ENCODE results near the gene RWDD4.

The RWDD4 gene

GRCh38 chr4:183659029-183659871 lies at the start of gene RWDD4, which contains the start of gene TRAPPC11:
Gene RWDD4 (minus strand): TSS chr4:183659185. CDS start chr4:183658952, 233 bp downstream.
Gene TRAPPC11 (plus strand): TSS chr4:183659293. CDS start chr4:183663868, 4,575 bp downstream.
- peak within 1 kb of the TSS; percentile 86 for H3K4me3 ChIP-seq (ENCODE audit: low read depth, low read length)
- in situ Hi-C loops (cut with HindIII; ENCODE audit: low sequenced_read_pairs): no loop called here
- peak; percentile 99 for DNase-seq (ENCODE audit: low read depth, low spot score)
- no peak for TF ChIP-seq CTCF (IDR thresholded peaks at IDR 0.05; ENCODE audit: low read depth, low read length)

- TF ChIP-seq CTCF (IDR thresholded peaks at IDR 0.05; ENCODE audit: low read depth, low read length): no peak
- no peak for DNase-seq (ENCODE audit: low read depth, low spot score)
- in situ Hi-C loops (cut with HindIII; ENCODE audit: low sequenced_read_pairs): no loop called here
- no peak overlapping the region for H3K4me3 ChIP-seq (ENCODE audit: low read depth, low read length)
Observed at GRCh38 chr4:183702492-183702891, 43.5 kb upstream of the RWDD4 start.

- TF ChIP-seq CTCF (IDR thresholded peaks at IDR 0.05; ENCODE audit: low read depth, low read length): no peak
- in situ Hi-C loops (cut with HindIII; ENCODE audit: low sequenced_read_pairs): no loop called here
- no peak overlapping the region for H3K4me3 ChIP-seq (ENCODE audit: low read depth, low read length)
- no peak for DNase-seq (ENCODE audit: low read depth, low spot score)
Observed at GRCh38 chr4:183700407-183700806, 41.4 kb upstream of the RWDD4 start.

- no peak overlapping the region for H3K4me3 ChIP-seq (ENCODE audit: low read depth, low read length)
- no peak for DNase-seq (ENCODE audit: low read depth, low spot score)
- no peak for TF ChIP-seq CTCF (IDR thresholded peaks at IDR 0.05; ENCODE audit: low read depth, low read length)
- in situ Hi-C loops (cut with HindIII; ENCODE audit: low sequenced_read_pairs): no loop called here
Observed at GRCh38 chr4:183698909-183699308, 39.9 kb upstream of the RWDD4 start.

GRCh38 chr4:183691897-183692296 lies 32.9 kb upstream of the RWDD4 start:
- in situ Hi-C loops (cut with HindIII; ENCODE audit: low sequenced_read_pairs): no loop called here
- H3K4me3 ChIP-seq (ENCODE audit: low read depth, low read length): no peak overlapping the region
- no peak for DNase-seq (ENCODE audit: low read depth, low spot score)
- TF ChIP-seq CTCF (IDR thresholded peaks at IDR 0.05; ENCODE audit: low read depth, low read length): no peak

GRCh38 chr4:183691006-183691405 lies 32.0 kb upstream of the RWDD4 start:
- TF ChIP-seq CTCF (IDR thresholded peaks at IDR 0.05; ENCODE audit: low read depth, low read length): no peak
- in situ Hi-C loops (cut with HindIII; ENCODE audit: low sequenced_read_pairs): no loop called here
- H3K4me3 ChIP-seq (ENCODE audit: low read depth, low read length): no peak overlapping the region
- no peak for DNase-seq (ENCODE audit: low read depth, low spot score)

Measured in astrocyte of the spinal cord (primary cell).